ENCODE measurements around the gene GREM2.

Gene GREM2

GRCh38 chr1:240598216-240599001, 13.5 kb downstream of the GREM2 start:
- DNase-seq (ENCODE audit: low read depth in 1 of 2, low spot score in 1 of 2): no peak
- no peaks in the 10 kb centered on the region for H3K27me3 ChIP-seq (ENCODE audit: insufficient read depth, poor library complexity, severe bottlenecking)
- no peak overlapping the region for H3K4me3 ChIP-seq (replicated peaks; ENCODE audit: insufficient read depth, low read length)
- TF ChIP-seq SPI1 (IDR thresholded peaks at IDR 0.05; ENCODE audit: borderline replicate concordance, low read depth) (no peak), REST (IDR thresholded peaks at IDR 0.05; ENCODE audit: insufficient replicate concordance, low read depth) (no peak), POLR2AphosphoS5 (IDR thresholded peaks at IDR 0.05; ENCODE audit: low read depth) (no peak), GABPA (IDR thresholded peaks at IDR 0.05; ENCODE audit: low read depth) (no peak), CTCF (IDR thresholded peaks at IDR 0.05; ENCODE audit: insufficient read depth, low read length) (no peak)
- no peak overlapping the region for H3K27ac ChIP-seq (replicated peaks)

GRCh38 chr1:240597153-240597745, 14.7 kb downstream of the GREM2 start:
- H3K27ac ChIP-seq (replicated peaks): no peak overlapping the region
- TF ChIP-seq POLR2AphosphoS5 (IDR thresholded peaks at IDR 0.05; ENCODE audit: low read depth): no peak
- TF ChIP-seq SPI1 (IDR thresholded peaks at IDR 0.05; ENCODE audit: borderline replicate concordance, low read depth): no peak
- TF ChIP-seq CTCF (IDR thresholded peaks at IDR 0.05; ENCODE audit: insufficient read depth, low read length): no peak
- no peak for TF ChIP-seq GABPA (IDR thresholded peaks at IDR 0.05; ENCODE audit: low read depth)
- TF ChIP-seq REST (IDR thresholded peaks at IDR 0.05; ENCODE audit: insufficient replicate concordance, low read depth): no peak
- no peaks in the 10 kb centered on the region for H3K27me3 ChIP-seq (ENCODE audit: insufficient read depth, poor library complexity, severe bottlenecking)
- no peak for DNase-seq (ENCODE audit: low read depth in 1 of 2, low spot score in 1 of 2)
- no peak overlapping the region for H3K4me3 ChIP-seq (replicated peaks; ENCODE audit: insufficient read depth, low read length)

GRCh38 chr1:240595476-240595875, 16.5 kb downstream of the GREM2 start:
- DNase-seq (ENCODE audit: low read depth in 1 of 2, low spot score in 1 of 2): no peak
- Histone ChIP-seq H3K4me3 (replicated peaks; ENCODE audit: insufficient read depth, low read length) (no peak overlapping the region), H3K27me3 (ENCODE audit: insufficient read depth, poor library complexity, severe bottlenecking) (no peaks in the 10 kb centered on the region), H3K27ac (replicated peaks) (no peak overlapping the region)
- no peak for TF ChIP-seq REST (IDR thresholded peaks at IDR 0.05; ENCODE audit: insufficient replicate concordance, low read depth)
- TF ChIP-seq POLR2AphosphoS5 (IDR thresholded peaks at IDR 0.05; ENCODE audit: low read depth): no peak
- no peak for TF ChIP-seq CTCF (IDR thresholded peaks at IDR 0.05; ENCODE audit: insufficient read depth, low read length)
- no peak for TF ChIP-seq GABPA (IDR thresholded peaks at IDR 0.05; ENCODE audit: low read depth)
- TF ChIP-seq SPI1 (IDR thresholded peaks at IDR 0.05; ENCODE audit: borderline replicate concordance, low read depth): no peak

All from HL-60 (cell line).